Glutamatergic neuron (in vitro differentiated cells): ENCODE data around the gene PMEPA1. TPM values are rescaled to one million over a fixed set of nuclear protein-coding genes. Genes with fewer than 3 reads are reported as not detected.

ENCODE experiments used
- DNase-seq: peaks from one replicate; pipeline ENCODE4 v3.0.0; 2022
- H3K27ac Mint-ChIP-seq: one replicate; pipeline ENCODE4 v1.8.0; 2020; ENCODE audit warnings: mild to moderate bottlenecking, mixed read lengths, inconsistent platforms; ENCODE audit not compliant: unreplicated experiment
- H3K27me3 Mint-ChIP-seq: one replicate; pipeline ENCODE4 v1.8.0; 2020; ENCODE audit warnings: mild to moderate bottlenecking, moderate library complexity, mixed read lengths, inconsistent platforms; ENCODE audit not compliant: unreplicated experiment
- H3K36me3 Mint-ChIP-seq: one replicate; pipeline ENCODE4 v1.8.0; 2020; ENCODE audit warnings: mild to moderate bottlenecking, mixed read lengths, inconsistent platforms; ENCODE audit not compliant: unreplicated experiment
- H3K4me1 Mint-ChIP-seq: one replicate; pipeline ENCODE4 v1.8.0; 2020; ENCODE audit warnings: mild to moderate bottlenecking, low read depth, mixed read lengths, inconsistent platforms; ENCODE audit not compliant: unreplicated experiment
- H3K4me3 Mint-ChIP-seq: one replicate; pipeline ENCODE4 v1.8.0; 2020; ENCODE audit warnings: mild to moderate bottlenecking, mixed read lengths, inconsistent platforms; ENCODE audit not compliant: unreplicated experiment
- H3K9me3 Mint-ChIP-seq: one replicate; pipeline ENCODE4 v1.8.0; 2020; ENCODE audit warnings: mild to moderate bottlenecking, moderate library complexity, mixed read lengths, inconsistent platforms; ENCODE audit not compliant: unreplicated experiment
- CTCF ChIP-seq: fragments of 200-600 bp; sonication (generic); IDR thresholded peaks from one replicate; pipeline ENCODE4 v1.5.0; 2021; ENCODE audit not compliant: partially characterized antibody, unreplicated experiment
- total RNA-seq: library from RNA; stranded (reverse); fragmentation: NEBNext Ultra II Directional; extraction: Animal tissue kit (Norgen Biotek cat#: 25700); gene quantifications from one replicate; pipeline ENCODE4 v1.2.1, GENCODE V29; 2021; ENCODE audit not compliant: unreplicated experiment

The PMEPA1 gene
- total RNA-seq, 1 donor from 2014 or later = 14.4 TPM

GRCh38 chr20:57707849-57708693 is 1.7 kb downstream of the PMEPA1 start:
- no peak for TF ChIP-seq CTCF
- H3K9me3 Mint-ChIP-seq = peaks cover 15% of the 10 kb centered on the region
- H3K27me3 Mint-ChIP-seq = peaks cover 14% of the 10 kb centered on the region
- H3K4me3 Mint-ChIP-seq = peak overlapping the region; percentile 99
- H3K4me1 Mint-ChIP-seq = peaks cover 38% of the 10 kb centered on the region
- peak overlapping the region; percentile 92 for H3K27ac Mint-ChIP-seq
- no peak for DNase-seq
- no peaks in the 10 kb centered on the region for H3K36me3 Mint-ChIP-seq

- peaks cover 12% of the 10 kb centered on the region for H3K27me3 Mint-ChIP-seq
- DNase-seq = no peak
- no peak for TF ChIP-seq CTCF
- H3K4me3 Mint-ChIP-seq = peak overlapping the region; percentile 99
- H3K36me3 Mint-ChIP-seq = no peaks in the 10 kb centered on the region
- H3K27ac Mint-ChIP-seq = peak overlapping the region; percentile 60
- peaks cover 40% of the 10 kb centered on the region for H3K4me1 Mint-ChIP-seq
- peaks cover 15% of the 10 kb centered on the region for H3K9me3 Mint-ChIP-seq
Measured at GRCh38 chr20:57707320-57707719, 2.5 kb downstream of the PMEPA1 start.

GRCh38 chr20:57705127-57705899 is 4.5 kb downstream of the PMEPA1 start:
- H3K9me3 Mint-ChIP-seq = peaks cover 15% of the 10 kb centered on the region
- peak; percentile 53 for DNase-seq
- peak overlapping the region; percentile 67 for H3K4me3 Mint-ChIP-seq
- no peak overlapping the region for H3K27ac Mint-ChIP-seq
- peaks cover 10% of the 10 kb centered on the region for H3K27me3 Mint-ChIP-seq
- no peak for TF ChIP-seq CTCF
- H3K4me1 Mint-ChIP-seq = peaks cover 46% of the 10 kb centered on the region
- H3K36me3 Mint-ChIP-seq = no peaks in the 10 kb centered on the region

- Mint-ChIP-seq H3K4me3 (no peak overlapping the region), H3K9me3 (peaks cover 15% of the 10 kb centered on the region), H3K27ac (no peak overlapping the region), H3K27me3 (peaks cover 10% of the 10 kb centered on the region), H3K4me1 (peaks cover 50% of the 10 kb centered on the region), H3K36me3 (no peaks in the 10 kb centered on the region)
- no peak for DNase-seq
- TF ChIP-seq CTCF = no peak
Measured at GRCh38 chr20:57704245-57704644, 5.6 kb downstream of the PMEPA1 start.
